HG03378 (cell line): ENCODE results near the gene S100A3.
"Not testable (repeated sequence)": the region's sequence is repeated elsewhere in the genome, so short reads cannot be mapped to it uniquely, and the experiment has no call there.

Experiments used
- ATAC-seq: cut with Tn5 transposase; IDR thresholded peaks from one replicate; pipeline ENCODE4 v1.9.1; 2021; ENCODE audit warnings: mild to moderate bottlenecking, moderate library complexity; ENCODE audit not compliant: unreplicated experiment

The S100A3 gene

GRCh38 chr1:153536012-153536670 is 12.9 kb downstream of the S100A3 start:
- no peak for ATAC-seq

GRCh38 chr1:153535242-153536011 is 13.6 kb downstream of the S100A3 start, which contains the start of gene S100A6:
S100A6 (minus strand) TSS chr1:153535991; CDS start chr1:153535339, 652 bp downstream.
- ATAC-seq: no peak

- ATAC-seq: no peak
Observed at GRCh38 chr1:153534925-153535241, 14.2 kb downstream of the S100A3 start.

- ATAC-seq: no peak
Observed at GRCh38 chr1:153534226-153534924, 14.7 kb downstream of the S100A3 start.

GRCh38 chr1:153533689-153534201 is 15.3 kb downstream of the S100A3 start:
- no peak for ATAC-seq

- ATAC-seq: no peak
Observed at GRCh38 chr1:153532769-153533599, 16.1 kb downstream of the S100A3 start.

- ATAC-seq: no peak
Observed at GRCh38 chr1:153532181-153532580, 16.9 kb downstream of the S100A3 start.

GRCh38 chr1:153531638-153532037 is 17.4 kb downstream of the S100A3 start:
- ATAC-seq: no peak

- no peak for ATAC-seq
Observed at GRCh38 chr1:153527683-153528040, 21.4 kb downstream of the S100A3 start.

GRCh38 chr1:153527023-153527682 is 21.9 kb downstream of the S100A3 start:
- no peak for ATAC-seq

GRCh38 chr1:153526132-153526543 is 22.9 kb downstream of the S100A3 start:
- no peak for ATAC-seq

GRCh38 chr1:153525088-153525728 is 23.9 kb downstream of the S100A3 start:
- no peak for ATAC-seq

GRCh38 chr1:153522353-153523048 is 26.6 kb downstream of the S100A3 start:
- not testable (repeated sequence) for ATAC-seq

GRCh38 chr1:153521808-153522207 is 27.2 kb downstream of the S100A3 start:
- not testable (repeated sequence) for ATAC-seq

- no peak for ATAC-seq
Observed at GRCh38 chr1:153520818-153521476, 28.1 kb downstream of the S100A3 start.

- not testable (repeated sequence) for ATAC-seq
Observed at GRCh38 chr1:153520137-153520691, 28.8 kb downstream of the S100A3 start.

GRCh38 chr1:153519242-153519641 is 29.8 kb downstream of the S100A3 start:
- ATAC-seq: no peak
